Stimulated activated CD8-positive, alpha-beta memory T cell treated with anti-CD3 and anti-CD28 coated beads, Interleukin-4, amount 100 ng/mL, for 1 hour (primary cell): ENCODE results near the gene CDT1.
"Not testable (repeated sequence)": the region's sequence is repeated elsewhere in the genome, so short reads cannot be mapped to it uniquely, and the experiment has no call there.

Experiments
- DNase-seq, 2 donors: peaks; one replicate each; pipeline ENCODE4 v3.0.0-alpha.2; 2020; ENCODE audit warnings: low read depth in 2 of 2, low spot score in 1 of 2

Gene CDT1

GRCh38 chr16:88815901-88816589 lies 12.5 kb downstream of the CDT1 start:
- DNase-seq, result no peak

GRCh38 chr16:88816736-88817535 lies 13.3 kb downstream of the CDT1 start:
- no peak for DNase-seq

- no peak for DNase-seq
Measured at GRCh38 chr16:88817785-88818574, 14.4 kb downstream of the CDT1 start.

- DNase-seq, result no peak
Measured at GRCh38 chr16:88818575-88818874, 14.9 kb downstream of the CDT1 start.

GRCh38 chr16:88819126-88819525 lies 15.5 kb downstream of the CDT1 start:
- no peak for DNase-seq

GRCh38 chr16:88820385-88821025 lies 16.9 kb downstream of the CDT1 start:
- no peak for DNase-seq

GRCh38 chr16:88821168-88821850 lies 17.7 kb downstream of the CDT1 start:
- DNase-seq, result no peak

- no peak for DNase-seq
Measured at GRCh38 chr16:88822281-88823040, 18.9 kb downstream of the CDT1 start.

GRCh38 chr16:88823646-88824045 lies 20.1 kb downstream of the CDT1 start:
- DNase-seq, result not testable (repeated sequence)

- no peak for DNase-seq
Measured at GRCh38 chr16:88824256-88825077, 20.9 kb downstream of the CDT1 start.

- DNase-seq, result no peak
Measured at GRCh38 chr16:88825146-88825545, 21.6 kb downstream of the CDT1 start.

GRCh38 chr16:88826070-88826840 lies 22.7 kb downstream of the CDT1 start:
- no peak for DNase-seq

- no peak for DNase-seq
Measured at GRCh38 chr16:88827727-88828126, 24.1 kb downstream of the CDT1 start.

GRCh38 chr16:88828711-88829110 lies 25.1 kb downstream of the CDT1 start:
- DNase-seq, result no peak

GRCh38 chr16:88830258-88830657 lies 26.7 kb downstream of the CDT1 start:
- DNase-seq, result no peak

GRCh38 chr16:88830783-88831182 lies 27.2 kb downstream of the CDT1 start:
- DNase-seq, result no peak

- no peak for DNase-seq
Measured at GRCh38 chr16:88831838-88832237, 28.2 kb downstream of the CDT1 start.

GRCh38 chr16:88833086-88833485 lies 29.5 kb downstream of the CDT1 start:
- no peak for DNase-seq

- no peak for DNase-seq
Measured at GRCh38 chr16:88834670-88835069, 31.1 kb downstream of the CDT1 start.
